Mesodermal cell (in vitro differentiated cells): ENCODE results near the gene DUS1L.

Source experiments
- H3K27ac ChIP-seq: 2 replicates; pipeline ENCODE4 v1.7.0; 2013; ENCODE audit warnings: mild to moderate bottlenecking, low read depth, low read length, moderate library complexity; ENCODE audit not compliant: severe bottlenecking
- H3K36me3 ChIP-seq: 2 replicates; pipeline ENCODE4 v1.7.1; 2013; ENCODE audit warnings: mild to moderate bottlenecking, low read length, moderate library complexity; ENCODE audit not compliant: control insufficient read depth, insufficient read depth
- H3K4me1 ChIP-seq: one replicate; pipeline ENCODE4 v1.7.1; 2013; ENCODE audit warnings: mild to moderate bottlenecking, low read length; ENCODE audit not compliant: insufficient read depth, control insufficient read depth, poor library complexity, severe bottlenecking
- H3K4me3 ChIP-seq: 2 replicates; pipeline ENCODE4 v1.7.0; 2013; ENCODE audit warnings: low read length, control low read depth, mild to moderate bottlenecking; ENCODE audit not compliant: insufficient read depth, poor library complexity, severe bottlenecking; ENCODE audit errors: extremely low read depth
- H3K9me3 ChIP-seq: 2 replicates; pipeline ENCODE4 v1.7.1; 2013; ENCODE audit warnings: mild to moderate bottlenecking, low read length, moderate library complexity; ENCODE audit not compliant: control insufficient read depth
- WGBS, 2 experiments: methylation state at CpG; one replicate each; pipeline ENCODE4 v1.1.5; 2013; ENCODE audit warnings: missing lambda C conversion rate in 2 of 2; ENCODE audit not compliant: insufficient coverage in 2 of 2; 5-methylcytosine and 5-hydroxymethylcytosine counted together

DUS1L gene

DNA sequence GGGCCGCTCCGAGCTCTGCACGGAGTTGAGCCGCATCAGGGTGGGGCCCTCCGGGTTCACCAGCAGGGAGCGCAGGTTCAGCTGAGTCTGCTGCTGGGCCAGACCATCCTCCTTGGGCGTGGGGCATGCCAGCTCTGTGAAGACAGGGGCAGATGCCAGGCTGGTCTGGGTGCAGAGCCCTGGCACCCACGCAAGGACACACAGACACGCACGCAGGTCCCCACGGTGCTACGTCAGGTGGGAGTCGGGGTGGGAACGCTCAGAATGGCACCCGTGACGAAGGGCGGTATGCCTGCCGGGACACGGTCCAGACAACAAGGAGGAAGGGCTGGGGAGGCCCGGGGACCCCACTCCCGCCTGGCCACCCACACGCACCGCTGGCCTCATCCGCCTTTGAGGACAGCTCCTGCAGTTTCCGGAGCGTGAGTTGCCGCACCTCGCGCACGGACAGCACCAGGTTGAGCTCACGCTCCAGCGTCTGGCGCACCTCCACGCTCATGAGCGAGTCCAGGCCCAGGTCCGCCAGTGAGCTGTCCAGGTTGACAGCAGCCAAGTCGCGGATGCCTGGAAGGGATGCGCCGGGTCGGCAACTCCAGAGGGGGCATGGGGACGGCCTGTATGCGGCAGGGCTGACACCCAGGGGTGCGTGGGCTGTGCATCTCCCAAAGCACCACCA, 15.3 kb upstream of the DUS1L start:
- H3K4me1 ChIP-seq: no peaks in the 10 kb centered on the region
- H3K36me3 ChIP-seq: peaks cover 82% of the 10 kb centered on the region
- H3K27ac ChIP-seq: no peak overlapping the region
- 98% methylated on average over 36 to 39 of the region's 44 CpGs for WGBS, 2 experiments
- no peaks in the 10 kb centered on the region for H3K9me3 ChIP-seq
- H3K4me3 ChIP-seq: no peak overlapping the region

DNA sequence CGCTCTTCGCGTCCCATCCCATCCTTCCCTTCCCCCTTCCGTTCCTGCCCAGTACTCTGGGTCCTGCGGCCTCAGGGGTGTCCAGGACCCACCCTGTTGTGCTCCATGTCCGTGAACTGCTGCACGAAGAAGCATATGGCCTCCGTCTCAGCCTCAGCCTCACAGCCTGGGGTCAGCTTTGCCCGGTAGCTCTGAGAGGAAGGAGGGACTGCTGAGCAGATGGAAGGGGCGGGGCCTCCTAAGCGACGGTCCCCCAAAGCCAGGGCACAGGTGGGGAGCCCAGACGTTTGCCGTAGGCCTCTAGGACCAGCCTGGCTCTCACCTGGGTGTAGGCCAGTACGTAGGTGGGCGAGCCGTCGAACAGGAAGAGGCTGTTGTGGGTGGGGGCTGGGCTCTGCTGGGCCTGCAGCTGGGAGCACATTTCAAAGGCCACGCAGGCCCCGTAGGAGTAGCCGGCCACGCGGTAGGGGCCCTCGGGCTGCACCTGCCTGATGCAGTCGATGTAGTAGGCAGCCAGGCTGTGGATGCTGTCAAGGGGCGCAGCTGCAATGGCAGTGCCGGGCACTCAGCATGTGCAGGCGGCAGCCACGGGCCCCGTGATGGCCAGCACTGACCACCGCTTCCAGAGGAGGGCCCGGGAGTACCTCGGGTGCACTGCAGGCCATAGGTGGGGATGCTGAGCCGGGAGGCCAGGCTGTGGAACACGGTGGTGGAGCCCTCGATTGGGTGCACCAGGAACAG, 14.6 kb upstream of the DUS1L start:
- no peaks in the 10 kb centered on the region for H3K9me3 ChIP-seq
- WGBS, 2 experiments: 94 to 96% methylated on average over 35 to 36 of the region's 36 CpGs
- H3K36me3 ChIP-seq: peaks cover 75% of the 10 kb centered on the region
- H3K27ac ChIP-seq: no peak overlapping the region
- no peak overlapping the region for H3K4me3 ChIP-seq
- no peaks in the 10 kb centered on the region for H3K4me1 ChIP-seq

- H3K36me3 ChIP-seq: peaks cover 64% of the 10 kb centered on the region
- H3K4me1 ChIP-seq: no peaks in the 10 kb centered on the region
- no peak overlapping the region for H3K27ac ChIP-seq
- no peaks in the 10 kb centered on the region for H3K9me3 ChIP-seq
- no peak overlapping the region for H3K4me3 ChIP-seq
- whole genome bisulfite sequencing, 2 experiments: 97 to 99% methylated on average over 33 to 45 of the region's 47 CpGs
Observed at GRCh38 chr17:82079001-82079677, 13.5 kb upstream of the DUS1L start.

- Histone ChIP-seq H3K36me3 (peaks cover 57% of the 10 kb centered on the region), H3K4me1 (no peaks in the 10 kb centered on the region), H3K27ac (no peak overlapping the region)
Observed at GRCh38 chr17:82078433-82078832, 12.8 kb upstream of the DUS1L start.

DNA sequence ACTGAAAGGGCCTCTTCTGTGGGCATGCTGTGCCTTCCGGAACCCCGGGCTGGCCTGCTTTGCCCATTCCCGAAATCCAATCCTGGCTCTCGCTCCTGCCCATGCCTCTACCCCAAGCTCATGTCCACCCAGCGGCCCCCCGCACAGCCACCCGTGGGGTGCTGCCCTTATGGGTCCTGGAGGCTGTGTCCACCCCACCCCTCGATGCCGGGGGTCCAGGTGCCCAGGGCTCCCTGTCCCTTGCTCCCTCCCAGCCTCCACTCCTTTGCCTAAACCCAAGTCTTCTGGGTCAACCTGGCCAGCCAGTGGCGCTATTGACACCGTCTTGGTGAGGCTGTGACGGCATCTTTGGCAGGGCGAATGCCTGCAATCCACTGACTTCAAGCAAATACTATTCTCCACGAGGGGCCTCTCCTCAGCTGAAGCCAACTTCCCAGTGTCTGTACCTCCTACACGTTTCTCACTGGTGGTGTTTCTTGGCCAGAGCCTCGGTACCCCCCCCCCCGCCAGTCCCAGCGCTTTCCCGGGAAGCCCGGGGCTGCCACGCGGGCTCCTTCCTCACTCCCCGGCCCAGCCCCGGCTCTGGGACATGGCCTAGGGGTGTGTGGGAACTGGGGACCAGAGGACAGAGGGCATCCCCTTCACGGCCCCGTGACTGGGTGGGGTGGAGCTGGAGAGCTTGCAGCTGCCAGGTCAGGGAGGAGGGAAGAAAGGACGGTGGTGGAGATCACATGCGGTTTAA, 12.2 kb upstream of the DUS1L start:
- 90 to 91% methylated on average over 20 to 27 of the region's 28 CpGs for WGBS, 2 experiments
- Histone ChIP-seq H3K4me3 (no peak overlapping the region), H3K4me1 (no peaks in the 10 kb centered on the region), H3K27ac (no peak overlapping the region), H3K36me3 (peaks cover 50% of the 10 kb centered on the region), H3K9me3 (no peaks in the 10 kb centered on the region)

More at GRCh38 chr17:82078433-82078832, 12.8 kb upstream of the DUS1L start:
- Histone ChIP-seq H3K4me3 (no peak overlapping the region), H3K9me3 (no peaks in the 10 kb centered on the region)
- 96% methylated on average over 18 of the region's 18 CpGs for whole genome bisulfite sequencing, 2 experiments

DNA sequence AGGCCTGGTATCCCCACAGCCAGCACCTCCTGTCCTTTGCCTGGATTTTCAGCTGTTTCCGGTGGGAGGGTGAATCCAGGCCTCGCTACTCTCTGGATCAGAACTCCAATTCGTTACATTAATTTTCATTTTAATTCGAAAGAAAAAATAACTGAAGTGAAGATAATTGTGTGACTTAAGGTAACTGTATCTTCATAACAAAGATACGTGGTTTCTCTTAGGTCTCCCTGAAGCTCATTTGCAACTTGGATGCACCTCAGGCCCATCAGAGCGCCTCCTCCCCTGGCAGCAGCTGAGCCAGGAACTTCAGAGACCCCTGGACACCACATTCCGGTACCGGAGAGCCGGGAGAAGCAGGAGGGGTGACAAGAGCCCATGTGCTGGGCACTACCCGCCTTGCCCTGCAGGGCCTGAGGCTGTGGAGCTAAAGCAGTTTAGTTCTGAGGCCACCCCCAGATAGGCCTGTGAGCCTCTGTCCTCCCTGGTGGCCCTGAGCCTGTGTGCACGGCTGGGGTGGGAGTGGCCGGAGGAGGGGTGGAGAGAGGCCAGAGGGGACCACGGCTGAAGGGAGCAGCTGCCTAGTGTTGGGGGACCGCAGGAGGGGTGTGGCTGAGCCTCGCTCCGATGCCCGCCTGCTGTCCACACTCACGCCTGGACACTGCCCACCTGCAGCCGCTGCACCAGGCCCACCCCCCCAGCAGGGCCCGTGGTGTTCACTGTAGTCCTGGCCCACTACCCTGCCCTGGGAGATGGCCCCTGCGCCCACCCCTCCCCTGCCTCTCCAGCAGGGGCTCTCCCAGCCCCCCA, 11.4 kb upstream of the DUS1L start:
- no peaks in the 10 kb centered on the region for H3K4me1 ChIP-seq
- no peak overlapping the region for H3K4me3 ChIP-seq
- H3K27ac ChIP-seq: no peak overlapping the region
- 87 to 94% methylated on average over 16 of the region's 21 CpGs for WGBS, 2 experiments
- H3K9me3 ChIP-seq: no peaks in the 10 kb centered on the region
- peaks cover 42% of the 10 kb centered on the region for H3K36me3 ChIP-seq

DNA sequence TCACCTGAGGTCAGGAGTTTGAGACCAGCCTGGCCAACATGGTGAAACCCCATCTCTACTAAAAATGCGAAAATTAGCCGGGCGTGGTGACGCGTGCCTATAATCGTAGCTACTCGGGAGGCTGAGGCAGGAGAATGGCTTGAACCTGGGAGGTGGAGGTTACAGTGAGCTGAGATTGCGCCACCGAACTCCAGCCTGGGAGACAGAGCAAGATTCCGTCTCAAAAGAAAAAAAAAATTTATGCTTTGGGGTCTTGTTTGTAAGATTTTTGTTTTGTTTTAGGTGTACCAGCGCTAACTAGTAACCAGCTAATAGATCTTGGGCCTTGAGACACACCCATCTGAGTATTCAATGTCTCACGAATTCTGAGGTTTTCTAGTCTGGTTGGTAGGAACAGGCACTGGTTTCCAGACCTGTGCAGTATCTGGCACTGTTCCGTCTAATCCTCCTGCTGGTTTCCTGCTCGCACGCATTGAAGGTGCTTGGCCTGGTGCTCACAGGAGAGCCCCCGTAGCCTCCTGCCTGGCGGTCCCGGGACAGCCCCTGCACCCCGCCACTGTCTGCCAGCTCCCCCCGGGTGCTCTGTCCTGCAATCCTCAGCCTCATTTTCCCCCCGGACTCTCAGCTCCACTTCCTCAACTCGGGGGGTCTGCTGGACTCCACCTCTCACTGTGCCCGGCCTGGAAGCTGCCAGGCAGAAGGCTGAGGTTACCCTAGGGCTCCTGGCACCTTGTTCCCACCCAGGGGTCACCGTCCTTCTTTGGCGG, 10.6 kb upstream of the DUS1L start:
- Histone ChIP-seq H3K36me3 (peaks cover 35% of the 10 kb centered on the region), H3K27ac (no peak overlapping the region), H3K4me3 (no peak overlapping the region), H3K9me3 (no peaks in the 10 kb centered on the region), H3K4me1 (no peaks in the 10 kb centered on the region)
- WGBS, 2 experiments: 85 to 93% methylated on average over 19 to 24 of the region's 25 CpGs

DNA sequence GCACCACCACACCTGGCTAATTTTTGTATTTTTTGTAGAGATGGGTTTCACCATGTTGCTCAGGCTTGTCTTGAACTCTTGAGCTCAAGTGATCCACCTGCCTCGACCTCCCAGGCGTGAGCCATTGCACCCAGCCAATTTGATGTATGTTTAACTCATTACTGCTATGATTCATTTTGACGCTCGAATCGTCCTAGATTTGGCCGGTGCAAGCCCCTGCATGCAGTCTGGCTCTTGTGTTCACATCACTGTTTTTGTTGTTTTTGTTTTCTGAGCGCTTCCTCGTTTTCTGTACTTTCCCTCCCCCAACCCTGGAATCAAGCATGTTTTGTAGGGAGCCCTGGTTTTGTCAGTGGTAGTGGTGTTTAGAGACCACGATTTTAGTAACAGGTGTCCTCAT, 7.8 kb upstream of the DUS1L start:
- Histone ChIP-seq H3K4me1 (no peaks in the 10 kb centered on the region), H3K4me3 (no peak overlapping the region), H3K36me3 (peaks cover 11% of the 10 kb centered on the region), H3K9me3 (no peaks in the 10 kb centered on the region), H3K27ac (no peak overlapping the region)
- 92 to 96% methylated on average over 4 to 7 of the region's 9 CpGs for WGBS, 2 experiments

GRCh38 chr17:82072827-82073226, 7.2 kb upstream of the DUS1L start:
- Histone ChIP-seq H3K36me3 (peaks cover 5% of the 10 kb centered on the region), H3K27ac (no peak overlapping the region), H3K4me3 (no peak overlapping the region), H3K4me1 (no peaks in the 10 kb centered on the region), H3K9me3 (no peaks in the 10 kb centered on the region)
- 80 to 84% methylated on average over 2 to 3 of the region's 6 CpGs for WGBS, 2 experiments
